OCI-LY3 (cell line): ENCODE data around the gene L3MBTL4.

Experiments
- CTCF ChIP-seq: fragments of 200-600, 300-600 bp; sonication (generic); IDR thresholded peaks from 2 replicates; pipeline ENCODE4 v1.5.1; 2014; ENCODE audit warnings: antibody characterized with exemption, low read length, low read depth
- EZH2phosphoT487 ChIP-seq: fragments of 200-600 bp; shearing (Covaris generic); IDR thresholded peaks from 2 replicates; pipeline ENCODE4 v1.6.1; 2018; ENCODE audit warnings: antibody characterized with exemption, mixed run types, low read depth

DNA sequence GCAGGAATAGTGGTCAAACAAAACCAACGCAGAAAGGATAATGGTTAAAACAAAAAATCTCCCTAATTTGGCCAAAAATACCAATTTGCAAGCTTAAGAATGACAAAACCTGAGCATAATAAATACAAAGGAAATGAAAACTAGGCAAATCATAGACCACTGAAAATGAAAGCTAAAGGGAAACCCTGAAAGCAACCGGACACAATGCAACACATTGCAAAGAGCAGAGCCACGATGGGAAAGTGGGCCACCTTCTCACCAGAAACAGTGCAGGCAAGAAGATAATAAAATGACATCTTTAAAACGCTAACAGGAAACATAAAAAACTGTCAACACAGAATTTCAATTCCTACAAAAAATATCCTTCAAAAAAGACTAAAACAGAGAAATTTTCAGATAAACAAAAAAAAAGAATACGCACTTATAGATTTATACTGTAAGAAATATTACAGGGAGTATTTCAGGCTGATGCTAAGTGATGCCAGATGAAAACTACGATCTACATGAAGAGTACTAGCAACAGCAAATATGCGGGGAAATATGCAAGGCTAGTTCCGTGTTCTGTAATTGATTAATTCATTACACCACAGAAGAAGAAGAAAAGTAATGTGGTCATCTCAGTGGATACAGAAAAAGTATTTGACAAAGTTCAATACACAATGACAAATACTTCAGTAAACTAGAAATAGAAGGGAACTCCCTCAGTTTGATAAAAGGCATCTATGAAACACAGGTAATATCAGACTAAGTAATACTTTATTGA lies 239.5 kb downstream of the L3MBTL4 start:
- TF ChIP-seq CTCF (no peak), EZH2phosphoT487 (no peak)
